Measurements from ENCODE around the gene ALDH1L1. TPM values are rescaled to one million over a fixed set of nuclear protein-coding genes. Genes with fewer than 3 reads are reported as not detected.

Gene ALDH1L1
- total and polyA plus RNA-seq, 2 of the 13 experiments (the other 11 are each of a cell fraction or from before 2014, with no cell fraction given) = 11.2 to 28.7 TPM

DNA sequence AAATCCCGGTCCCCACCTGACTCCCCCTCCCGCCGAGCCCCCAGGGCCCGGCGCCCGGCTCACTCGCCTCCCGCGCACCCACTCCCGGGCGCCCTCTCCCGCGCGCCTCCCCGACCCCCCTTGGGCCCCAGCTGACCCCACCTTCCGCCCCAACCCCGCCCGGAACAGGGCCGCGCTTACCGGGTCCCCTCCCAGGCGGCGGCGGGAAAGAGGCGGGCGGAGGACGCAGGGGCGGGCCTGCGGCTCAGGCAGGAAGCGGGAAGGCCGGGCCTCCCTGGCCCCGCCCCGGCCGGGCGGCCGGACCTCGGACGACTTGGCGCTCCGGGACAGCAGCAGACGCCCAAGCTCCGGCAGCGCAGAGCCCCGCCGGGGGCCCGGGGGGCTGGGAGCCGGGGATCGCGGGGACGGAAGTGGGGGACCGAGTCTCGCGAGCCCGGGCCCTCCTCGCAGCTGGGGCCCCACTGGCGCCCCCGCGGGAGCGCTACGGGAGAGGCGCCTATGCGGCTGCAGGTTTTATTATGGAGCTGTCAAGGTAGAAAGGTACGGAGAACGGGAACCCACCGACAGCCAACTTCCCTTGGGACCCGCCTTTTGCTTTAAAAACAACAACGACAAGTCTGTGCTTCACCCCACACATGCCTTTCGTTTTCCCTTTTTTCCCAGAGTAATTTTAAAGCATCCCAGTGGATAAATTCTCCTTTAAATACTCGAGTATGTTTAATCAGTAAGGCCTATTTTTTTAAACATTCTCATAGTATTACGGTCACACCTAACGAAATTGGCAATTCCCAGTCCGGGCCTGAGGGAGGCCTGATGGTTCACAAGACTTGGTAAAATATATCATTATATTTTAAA is 96.2 kb downstream of the ALDH1L1 start, which contains the start of gene SLC41A3 (continued):
- TF ChIP-seq, protein P1, sequence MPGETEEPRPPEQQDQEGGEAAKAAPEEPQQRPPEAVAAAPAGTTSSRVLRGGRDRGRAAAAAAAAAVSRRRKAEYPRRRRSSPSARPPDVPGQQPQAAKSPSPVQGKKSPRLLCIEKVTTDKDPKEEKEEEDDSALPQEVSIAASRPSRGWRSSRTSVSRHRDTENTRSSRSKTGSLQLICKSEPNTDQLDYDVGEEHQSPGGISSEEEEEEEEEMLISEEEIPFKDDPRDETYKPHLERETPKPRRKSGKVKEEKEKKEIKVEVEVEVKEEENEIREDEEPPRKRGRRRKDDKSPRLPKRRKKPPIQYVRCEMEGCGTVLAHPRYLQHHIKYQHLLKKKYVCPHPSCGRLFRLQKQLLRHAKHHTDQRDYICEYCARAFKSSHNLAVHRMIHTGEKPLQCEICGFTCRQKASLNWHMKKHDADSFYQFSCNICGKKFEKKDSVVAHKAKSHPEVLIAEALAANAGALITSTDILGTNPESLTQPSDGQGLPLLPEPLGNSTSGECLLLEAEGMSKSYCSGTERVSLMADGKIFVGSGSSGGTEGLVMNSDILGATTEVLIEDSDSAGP (CRISPR knock-in tag; IDR thresholded peaks at IDR 0.05; ENCODE audit: borderline replicate concordance) = peak; percentile 33; the same call in 1 of the 2 replicates
- TF ChIP-seq, protein P2, sequence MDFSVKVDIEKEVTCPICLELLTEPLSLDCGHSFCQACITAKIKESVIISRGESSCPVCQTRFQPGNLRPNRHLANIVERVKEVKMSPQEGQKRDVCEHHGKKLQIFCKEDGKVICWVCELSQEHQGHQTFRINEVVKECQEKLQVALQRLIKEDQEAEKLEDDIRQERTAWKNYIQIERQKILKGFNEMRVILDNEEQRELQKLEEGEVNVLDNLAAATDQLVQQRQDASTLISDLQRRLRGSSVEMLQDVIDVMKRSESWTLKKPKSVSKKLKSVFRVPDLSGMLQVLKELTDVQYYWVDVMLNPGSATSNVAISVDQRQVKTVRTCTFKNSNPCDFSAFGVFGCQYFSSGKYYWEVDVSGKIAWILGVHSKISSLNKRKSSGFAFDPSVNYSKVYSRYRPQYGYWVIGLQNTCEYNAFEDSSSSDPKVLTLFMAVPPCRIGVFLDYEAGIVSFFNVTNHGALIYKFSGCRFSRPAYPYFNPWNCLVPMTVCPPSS (IDR thresholded peaks at IDR 0.05) = no peak
- TF ChIP-seq ZFP37 (CRISPR knock-in tag; IDR thresholded peaks at IDR 0.05; ENCODE audit: borderline replicate concordance) (0 out of 2 replicates have a peak, but pooled peaks have one; percentile 18), SAP130 (CRISPR knock-in tag; IDR thresholded peaks at IDR 0.05; ENCODE audit: low read depth) (peak; percentile 71), ERF (CRISPR knock-in tag; IDR thresholded peaks at IDR 0.05) (0 out of 2 replicates have a peak, but pooled peaks have one; percentile 20), ZNF329 (CRISPR knock-in tag; IDR thresholded peaks at IDR 0.05; ENCODE audit: low read depth) (0 out of 2 replicates have a peak, but pooled peaks have one; percentile 30), ZNF766 (CRISPR knock-in tag; IDR thresholded peaks at IDR 0.05; ENCODE audit: borderline replicate concordance) (no peak), PITX1 (CRISPR knock-in tag; IDR thresholded peaks at IDR 0.05) (no peak), NFKB2 (CRISPR knock-in tag; IDR thresholded peaks at IDR 0.05; ENCODE audit: borderline replicate concordance) (0 out of 2 replicates have a peak, but pooled peaks have one; percentile 11), ZNF543 (CRISPR knock-in tag; IDR thresholded peaks at IDR 0.05) (0 out of 2 replicates have a peak, but pooled peaks have one; percentile 41), ZSCAN12 (CRISPR knock-in tag; IDR thresholded peaks at IDR 0.05) (0 out of 2 replicates have a peak, but pooled peaks have one; percentile 30), ZNF619 (CRISPR knock-in tag; IDR thresholded peaks at IDR 0.05) (no peak)
- TF ChIP-seq, protein P3, sequence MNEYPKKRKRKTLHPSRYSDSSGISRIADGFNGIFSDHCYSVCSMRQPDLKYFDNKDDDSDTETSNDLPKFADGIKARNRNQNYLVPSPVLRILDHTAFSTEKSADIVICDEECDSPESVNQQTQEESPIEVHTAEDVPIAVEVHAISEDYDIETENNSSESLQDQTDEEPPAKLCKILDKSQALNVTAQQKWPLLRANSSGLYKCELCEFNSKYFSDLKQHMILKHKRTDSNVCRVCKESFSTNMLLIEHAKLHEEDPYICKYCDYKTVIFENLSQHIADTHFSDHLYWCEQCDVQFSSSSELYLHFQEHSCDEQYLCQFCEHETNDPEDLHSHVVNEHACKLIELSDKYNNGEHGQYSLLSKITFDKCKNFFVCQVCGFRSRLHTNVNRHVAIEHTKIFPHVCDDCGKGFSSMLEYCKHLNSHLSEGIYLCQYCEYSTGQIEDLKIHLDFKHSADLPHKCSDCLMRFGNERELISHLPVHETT (CRISPR knock-in tag; conservative IDR thresholded peaks at IDR 0.05) = peak; percentile 97
- TF ChIP-seq, protein P4, sequence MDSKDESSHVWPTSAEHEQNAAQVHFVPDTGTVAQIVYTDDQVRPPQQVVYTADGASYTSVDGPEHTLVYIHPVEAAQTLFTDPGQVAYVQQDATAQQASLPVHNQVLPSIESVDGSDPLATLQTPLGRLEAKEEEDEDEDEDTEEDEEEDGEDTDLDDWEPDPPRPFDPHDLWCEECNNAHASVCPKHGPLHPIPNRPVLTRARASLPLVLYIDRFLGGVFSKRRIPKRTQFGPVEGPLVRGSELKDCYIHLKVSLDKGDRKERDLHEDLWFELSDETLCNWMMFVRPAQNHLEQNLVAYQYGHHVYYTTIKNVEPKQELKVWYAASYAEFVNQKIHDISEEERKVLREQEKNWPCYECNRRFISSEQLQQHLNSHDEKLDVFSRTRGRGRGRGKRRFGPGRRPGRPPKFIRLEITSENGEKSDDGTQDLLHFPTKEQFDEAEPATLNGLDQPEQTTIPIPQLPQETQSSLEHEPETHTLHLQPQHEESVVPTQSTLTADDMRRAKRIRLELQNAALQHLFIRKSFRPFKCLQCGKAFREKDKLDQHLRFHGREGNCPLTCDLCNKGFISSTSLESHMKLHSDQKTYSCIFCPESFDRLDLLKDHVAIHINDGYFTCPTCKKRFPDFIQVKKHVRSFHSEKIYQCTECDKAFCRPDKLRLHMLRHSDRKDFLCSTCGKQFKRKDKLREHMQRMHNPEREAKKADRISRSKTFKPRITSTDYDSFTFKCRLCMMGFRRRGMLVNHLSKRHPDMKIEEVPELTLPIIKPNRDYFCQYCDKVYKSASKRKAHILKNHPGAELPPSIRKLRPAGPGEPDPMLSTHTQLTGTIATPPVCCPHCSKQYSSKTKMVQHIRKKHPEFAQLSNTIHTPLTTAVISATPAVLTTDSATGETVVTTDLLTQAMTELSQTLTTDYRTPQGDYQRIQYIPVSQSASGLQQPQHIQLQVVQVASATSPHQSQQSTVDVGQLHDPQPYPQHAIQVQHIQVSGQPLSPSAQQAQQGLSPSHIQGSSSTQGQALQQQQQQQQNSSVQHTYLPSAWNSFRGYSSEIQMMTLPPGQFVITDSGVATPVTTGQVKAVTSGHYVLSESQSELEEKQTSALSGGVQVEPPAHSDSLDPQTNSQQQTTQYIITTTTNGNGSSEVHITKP (CRISPR knock-in tag; IDR thresholded peaks at IDR 0.05; ENCODE audit: low read depth) = no peak
- TF ChIP-seq, protein P5, sequence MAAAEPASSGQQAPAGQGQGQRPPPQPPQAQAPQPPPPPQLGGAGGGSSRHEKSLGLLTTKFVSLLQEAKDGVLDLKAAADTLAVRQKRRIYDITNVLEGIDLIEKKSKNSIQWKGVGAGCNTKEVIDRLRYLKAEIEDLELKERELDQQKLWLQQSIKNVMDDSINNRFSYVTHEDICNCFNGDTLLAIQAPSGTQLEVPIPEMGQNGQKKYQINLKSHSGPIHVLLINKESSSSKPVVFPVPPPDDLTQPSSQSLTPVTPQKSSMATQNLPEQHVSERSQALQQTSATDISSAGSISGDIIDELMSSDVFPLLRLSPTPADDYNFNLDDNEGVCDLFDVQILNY (CRISPR knock-in tag; conservative IDR thresholded peaks at IDR 0.05) = no peak
- TF ChIP-seq, protein P6, sequence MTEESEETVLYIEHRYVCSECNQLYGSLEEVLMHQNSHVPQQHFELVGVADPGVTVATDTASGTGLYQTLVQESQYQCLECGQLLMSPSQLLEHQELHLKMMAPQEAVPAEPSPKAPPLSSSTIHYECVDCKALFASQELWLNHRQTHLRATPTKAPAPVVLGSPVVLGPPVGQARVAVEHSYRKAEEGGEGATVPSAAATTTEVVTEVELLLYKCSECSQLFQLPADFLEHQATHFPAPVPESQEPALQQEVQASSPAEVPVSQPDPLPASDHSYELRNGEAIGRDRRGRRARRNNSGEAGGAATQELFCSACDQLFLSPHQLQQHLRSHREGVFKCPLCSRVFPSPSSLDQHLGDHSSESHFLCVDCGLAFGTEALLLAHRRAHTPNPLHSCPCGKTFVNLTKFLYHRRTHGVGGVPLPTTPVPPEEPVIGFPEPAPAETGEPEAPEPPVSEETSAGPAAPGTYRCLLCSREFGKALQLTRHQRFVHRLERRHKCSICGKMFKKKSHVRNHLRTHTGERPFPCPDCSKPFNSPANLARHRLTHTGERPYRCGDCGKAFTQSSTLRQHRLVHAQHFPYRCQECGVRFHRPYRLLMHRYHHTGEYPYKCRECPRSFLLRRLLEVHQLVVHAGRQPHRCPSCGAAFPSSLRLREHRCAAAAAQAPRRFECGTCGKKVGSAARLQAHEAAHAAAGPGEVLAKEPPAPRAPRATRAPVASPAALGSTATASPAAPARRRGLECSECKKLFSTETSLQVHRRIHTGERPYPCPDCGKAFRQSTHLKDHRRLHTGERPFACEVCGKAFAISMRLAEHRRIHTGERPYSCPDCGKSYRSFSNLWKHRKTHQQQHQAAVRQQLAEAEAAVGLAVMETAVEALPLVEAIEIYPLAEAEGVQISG (CRISPR knock-in tag; IDR thresholded peaks at IDR 0.05) = 0 out of 2 replicates have a peak, but pooled peaks have one; percentile 14

All from HepG2 (cell line).